ENCODE data around the gene PTPN3. TPM values are rescaled to one million over a fixed set of nuclear protein-coding genes. Genes with fewer than 3 reads are reported as not detected.

Gene PTPN3
- total RNA-seq, 2 experiments from 2014 or later, result 0.02 to 0.27 TPM

DNA sequence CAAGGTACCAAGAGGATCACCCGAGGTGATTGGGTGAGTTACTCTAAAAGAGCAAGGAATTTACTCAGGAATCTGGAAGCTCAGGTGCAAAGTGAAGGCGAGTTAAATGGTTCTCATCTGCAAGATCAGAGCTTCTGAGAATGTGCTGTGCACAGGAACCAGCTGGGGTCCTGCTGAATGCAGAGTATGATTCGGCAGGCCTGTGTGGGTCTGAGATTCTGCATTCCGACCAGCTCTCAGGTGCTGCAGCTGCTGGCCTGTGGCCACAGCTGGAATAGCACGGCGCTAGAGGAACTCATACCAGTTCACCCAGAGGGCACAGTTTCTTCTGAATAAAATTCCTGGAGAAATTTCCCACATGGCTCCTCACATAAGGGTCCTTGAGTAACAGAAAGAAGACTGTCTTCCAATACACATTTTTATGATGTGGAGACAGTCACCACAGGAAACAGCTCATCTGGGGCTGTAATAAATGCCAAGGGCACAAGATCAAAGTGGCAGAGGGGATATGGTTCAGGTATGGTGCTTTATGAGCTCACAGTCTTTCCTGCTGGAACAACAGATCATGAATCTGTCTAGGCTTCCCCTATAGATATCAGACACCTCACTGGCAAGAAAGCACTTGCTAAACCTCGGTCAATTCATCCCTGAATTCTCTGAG is 83.9 kb downstream of the PTPN3 start:
- H3K27me3 Mint-ChIP-seq (ENCODE audit: low read depth), result peaks cover 27% of the 10 kb centered on the region
- no peak overlapping the region for H3K27ac Mint-ChIP-seq
- H3K36me3 Mint-ChIP-seq (ENCODE audit: low read depth), result no peaks in the 10 kb centered on the region
- H3K9me3 Mint-ChIP-seq, result no peaks in the 10 kb centered on the region
- H3K4me1 Mint-ChIP-seq (ENCODE audit: low read depth), result peaks cover 31% of the 10 kb centered on the region
- CTCF ChIA-PET, result interaction anchor here (0.5 to 0.6 kb wide), 3 partner anchors 56 to 557 kb away, joined by 3 to 7 read pairs (median 3); no protein-coding TSS in a partner anchor
- no peak for DNase-seq
- intact Hi-C loops (cut with micrococcal nuclease), result loop anchor here (10.0 kb wide), 3 partner anchors 471 to 731 kb away; no protein-coding TSS in a partner anchor
- H3K4me3 Mint-ChIP-seq, result no peak overlapping the region

DNA sequence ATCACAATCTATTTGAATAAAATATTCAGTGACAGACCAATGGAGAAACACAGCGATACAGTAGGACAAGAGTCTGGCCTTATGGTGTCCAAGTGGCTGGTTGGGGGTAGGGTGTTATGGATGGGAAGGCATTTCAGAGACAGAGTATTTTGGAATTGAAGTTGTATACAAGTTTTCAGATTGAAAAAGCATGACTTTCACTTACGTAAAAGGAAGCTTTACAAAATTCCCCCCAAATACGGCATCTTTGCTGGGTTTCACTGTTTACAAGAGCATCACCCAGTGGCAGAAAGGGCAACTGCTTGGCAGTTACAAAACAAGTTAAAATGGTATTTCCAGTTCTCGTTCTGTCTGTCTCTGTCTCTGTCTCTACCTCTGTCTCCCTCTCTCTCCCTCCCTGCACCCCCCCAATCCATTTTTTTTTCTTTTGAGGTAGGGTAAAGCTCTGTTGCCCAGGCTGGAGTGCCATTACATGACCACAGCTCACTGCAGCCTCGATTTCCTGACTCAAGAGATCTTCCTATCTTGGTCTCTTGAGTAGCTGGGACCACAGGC is 86.2 kb downstream of the PTPN3 start:
- peaks cover 31% of the 10 kb centered on the region for H3K4me1 Mint-ChIP-seq (ENCODE audit: low read depth)
- no peak overlapping the region for H3K4me3 Mint-ChIP-seq
- H3K27me3 Mint-ChIP-seq (ENCODE audit: low read depth), result peaks cover 22% of the 10 kb centered on the region
- no peaks in the 10 kb centered on the region for H3K36me3 Mint-ChIP-seq (ENCODE audit: low read depth)
- intact Hi-C loops (cut with micrococcal nuclease), result loop anchor here (1.0 to 10.0 kb wide), 13 partner anchors 11 to 733 kb away; partner anchors contain the start of genes ABITRAM, CTNNAL1, ELP1 and EPB41L4B
- no peaks in the 10 kb centered on the region for H3K9me3 Mint-ChIP-seq
- DNase-seq, result peak; percentile 72
- peak overlapping the region; percentile 69 for H3K27ac Mint-ChIP-seq
- CTCF ChIA-PET, result interaction anchor here (0.6 to 2.5 kb wide), 7 partner anchors 9 to 840 kb away, joined by 3 to 12 read pairs (median 5); no protein-coding TSS in a partner anchor

DNA sequence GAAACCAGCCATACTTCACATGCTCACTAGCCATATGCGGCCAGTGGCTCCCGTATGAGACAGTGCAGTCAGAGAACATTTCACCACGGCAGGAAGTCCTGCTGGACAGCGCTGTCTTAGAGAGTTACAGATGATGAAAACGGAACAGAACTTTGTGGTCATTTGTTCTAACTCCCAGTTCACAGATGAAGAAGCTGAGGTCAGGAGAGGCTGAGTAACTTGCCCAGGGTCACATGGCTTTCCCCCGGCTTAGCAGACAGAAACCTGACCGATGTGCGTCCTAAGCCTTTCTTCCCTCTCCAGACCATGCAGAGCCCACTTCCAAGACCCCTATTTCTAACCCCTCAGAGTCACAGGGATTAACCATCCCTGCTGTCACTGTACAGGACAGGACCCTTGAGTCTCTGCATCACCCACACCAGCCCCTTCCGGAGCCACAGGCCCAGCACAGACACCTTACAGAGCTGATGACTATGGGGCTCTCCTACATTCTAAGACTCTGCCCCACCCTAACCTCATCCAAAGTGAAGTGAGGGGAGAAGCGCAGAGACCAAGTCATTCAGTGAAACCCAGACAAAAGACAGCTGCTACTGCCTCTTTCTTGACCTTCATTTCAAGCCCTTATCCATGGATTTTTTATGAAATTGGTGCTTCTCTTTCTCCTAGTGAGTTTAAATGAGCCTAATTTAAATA is 86.9 kb downstream of the PTPN3 start:
- Mint-ChIP-seq H3K4me1 (ENCODE audit: low read depth) (peaks cover 26% of the 10 kb centered on the region), H3K36me3 (ENCODE audit: low read depth) (no peaks in the 10 kb centered on the region), H3K4me3 (no peak overlapping the region), H3K27me3 (ENCODE audit: low read depth) (peaks cover 22% of the 10 kb centered on the region), H3K9me3 (no peaks in the 10 kb centered on the region), H3K27ac (peak overlapping the region; percentile 74)
- CTCF ChIA-PET, result interaction anchor here (1.0 to 2.5 kb wide), 7 partner anchors 10 to 233 kb away, joined by 3 to 12 read pairs (median 6); no protein-coding TSS in a partner anchor
- intact Hi-C loops (cut with micrococcal nuclease), result loop anchor here (1.0 to 10.0 kb wide), 10 partner anchors 10 to 734 kb away; partner anchors contain the start of genes ABITRAM, CTNNAL1, ELP1 and EPB41L4B
- peak; percentile 35 for DNase-seq

DNA sequence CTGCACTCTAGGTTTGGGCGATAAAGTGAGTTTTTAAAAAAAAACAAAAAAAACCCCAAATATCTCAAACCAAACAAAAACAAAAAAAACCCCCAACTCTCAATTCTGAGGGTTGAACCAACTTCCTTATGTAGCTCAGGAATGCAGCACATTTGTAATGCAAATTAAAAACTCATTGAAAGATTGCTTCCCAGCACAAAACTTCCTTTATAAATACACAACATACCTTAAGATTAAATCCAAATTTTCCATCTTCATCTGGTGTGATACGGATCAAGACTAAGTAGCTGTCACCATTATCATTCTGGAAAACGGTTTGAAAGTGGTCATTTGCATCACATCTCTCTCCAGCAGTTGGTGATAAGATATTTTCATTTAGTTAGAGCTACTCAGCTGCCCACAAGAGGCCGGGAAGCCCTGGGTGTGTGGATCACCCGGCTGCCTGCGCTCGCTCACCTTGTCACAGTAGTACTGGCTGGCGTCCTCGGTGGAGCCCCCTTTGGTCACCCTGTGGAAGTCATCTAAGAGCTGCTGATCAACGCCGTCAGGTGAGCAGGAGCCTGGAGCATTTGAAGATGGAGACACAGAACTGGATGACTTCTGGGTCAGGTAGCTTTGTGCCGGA is 88.2 kb downstream of the PTPN3 start:
- CTCF ChIA-PET, result interaction anchor here (0.6 to 2.5 kb wide), 6 partner anchors 8 to 73 kb away, joined by 3 to 12 read pairs (median 6); no protein-coding TSS in a partner anchor
- no peak overlapping the region for H3K27ac Mint-ChIP-seq
- H3K4me3 Mint-ChIP-seq, result no peak overlapping the region
- peak; percentile 57 for DNase-seq
- intact Hi-C loops (cut with micrococcal nuclease), result loop anchor here (2.0 to 10.0 kb wide), 9 partner anchors 59 to 1925 kb away; partner anchors contain the start of genes ABITRAM, CTNNAL1, ELP1 and EPB41L4B
- H3K36me3 Mint-ChIP-seq (ENCODE audit: low read depth), result no peaks in the 10 kb centered on the region
- peaks cover 16% of the 10 kb centered on the region for H3K27me3 Mint-ChIP-seq (ENCODE audit: low read depth)
- H3K4me1 Mint-ChIP-seq (ENCODE audit: low read depth), result peaks cover 15% of the 10 kb centered on the region
- H3K9me3 Mint-ChIP-seq, result no peaks in the 10 kb centered on the region

DNA sequence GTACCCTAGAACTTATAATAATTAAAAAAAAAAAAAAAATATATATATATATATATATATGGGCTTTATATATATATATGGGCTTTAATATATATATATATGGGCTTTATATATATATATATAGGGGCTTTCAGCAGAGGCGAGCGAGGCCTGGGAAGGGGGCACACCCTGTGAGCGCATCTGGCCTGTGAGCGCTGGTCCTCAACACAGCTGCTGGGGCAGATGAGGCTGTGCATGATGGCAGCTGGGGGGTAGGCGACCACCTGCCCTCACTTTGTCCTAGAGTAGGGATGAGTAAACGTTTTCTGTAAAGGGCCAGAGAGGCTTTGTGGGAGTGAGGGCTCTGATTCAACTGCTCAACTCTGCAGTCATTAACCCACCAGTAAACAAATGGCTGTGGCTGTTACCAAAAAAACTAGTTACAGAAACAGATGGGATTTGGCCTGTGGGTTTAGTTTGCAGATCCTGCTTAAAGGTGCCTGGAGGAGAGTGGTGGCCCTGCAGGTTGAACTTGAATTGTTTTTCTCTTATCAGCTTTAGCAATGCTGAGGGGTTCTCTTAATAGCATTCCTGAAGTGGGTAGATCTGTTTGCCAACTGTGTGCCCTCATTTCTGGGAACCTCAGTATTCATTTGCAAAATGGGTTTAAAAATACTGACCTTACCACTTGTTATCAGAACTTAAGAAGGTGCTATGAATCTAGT is 89.2 kb downstream of the PTPN3 start:
- DNase-seq, result no peak
- no peaks in the 10 kb centered on the region for H3K36me3 Mint-ChIP-seq (ENCODE audit: low read depth)
- H3K4me1 Mint-ChIP-seq (ENCODE audit: low read depth), result peaks cover 11% of the 10 kb centered on the region
- intact Hi-C loops (cut with micrococcal nuclease), result loop anchor here (10.0 kb wide), 1 partner anchor 1924 kb away; the partner anchor contains the start of gene KLF4
- peaks cover 16% of the 10 kb centered on the region for H3K27me3 Mint-ChIP-seq (ENCODE audit: low read depth)
- CTCF ChIA-PET, result interaction anchor here (1.2 kb wide), 1 partner anchor 66 kb away, joined by 3 read pairs; no protein-coding TSS in a partner anchor
- no peaks in the 10 kb centered on the region for H3K9me3 Mint-ChIP-seq
- H3K27ac Mint-ChIP-seq, result no peak overlapping the region
- no peak overlapping the region for H3K4me3 Mint-ChIP-seq

DNA sequence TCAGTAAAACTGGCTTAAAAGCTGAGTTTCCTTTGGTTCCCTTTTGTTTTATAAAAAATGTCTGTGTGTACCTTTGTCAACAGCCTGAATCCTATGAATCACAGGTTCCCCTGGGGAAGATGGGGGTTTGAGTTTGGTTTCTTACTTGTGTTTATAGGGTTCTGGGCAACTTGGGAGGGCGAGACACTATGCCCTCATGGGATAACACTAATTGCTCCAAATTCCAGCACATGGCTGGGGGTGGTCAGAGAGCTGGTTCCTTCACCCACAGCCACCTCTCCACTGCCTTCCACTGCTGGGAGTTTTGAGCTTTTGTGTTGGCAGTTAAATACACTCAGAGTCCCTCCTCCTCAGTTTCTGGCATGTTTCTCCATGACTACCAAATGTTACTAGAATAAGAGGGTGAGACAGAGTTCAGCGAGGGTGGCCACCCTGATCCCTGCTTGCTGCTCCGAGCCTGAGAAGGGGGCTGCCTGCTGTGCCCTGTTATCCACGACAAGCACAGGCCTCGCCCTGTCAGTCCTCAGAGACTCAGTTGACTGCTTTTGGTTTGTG is 94.3 kb downstream of the PTPN3 start:
- Mint-ChIP-seq H3K27ac (no peak overlapping the region), H3K36me3 (ENCODE audit: low read depth) (no peaks in the 10 kb centered on the region), H3K4me1 (ENCODE audit: low read depth) (peaks cover 8% of the 10 kb centered on the region), H3K9me3 (no peaks in the 10 kb centered on the region), H3K4me3 (no peak overlapping the region), H3K27me3 (ENCODE audit: low read depth) (peaks cover 14% of the 10 kb centered on the region)
- intact Hi-C loops (cut with micrococcal nuclease), result loop anchor here (10.0 kb wide), 1 partner anchor 1919 kb away; the partner anchor contains the start of gene KLF4
- DNase-seq, result no peak
- CTCF ChIA-PET, result no interaction called here

DNA sequence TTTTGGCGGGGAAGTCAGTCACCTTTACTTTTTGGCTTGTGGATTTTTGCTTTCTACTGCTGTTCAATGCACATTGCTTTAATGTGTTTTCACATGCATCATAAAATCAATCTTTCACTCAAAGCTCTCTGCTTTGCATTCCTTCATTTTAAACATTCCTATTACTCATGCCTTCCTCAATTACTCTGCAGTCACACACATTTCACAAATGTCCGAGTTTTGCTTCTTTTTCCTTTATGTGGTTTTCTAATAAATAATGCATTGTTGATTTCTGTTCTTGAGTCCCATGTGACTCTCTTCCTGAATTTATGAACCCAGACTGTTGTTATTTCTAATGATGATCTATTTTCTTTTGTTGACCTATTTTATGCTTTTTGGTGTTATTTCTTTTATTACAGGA is 95.0 kb downstream of the PTPN3 start:
- H3K4me1 Mint-ChIP-seq (ENCODE audit: low read depth), result peaks cover 8% of the 10 kb centered on the region
- no peaks in the 10 kb centered on the region for H3K36me3 Mint-ChIP-seq (ENCODE audit: low read depth)
- CTCF ChIA-PET, result no interaction called here
- no peak overlapping the region for H3K4me3 Mint-ChIP-seq
- peaks cover 16% of the 10 kb centered on the region for H3K27me3 Mint-ChIP-seq (ENCODE audit: low read depth)
- H3K9me3 Mint-ChIP-seq, result no peaks in the 10 kb centered on the region
- intact Hi-C loops (cut with micrococcal nuclease), result loop anchor here (10.0 kb wide), 1 partner anchor 1918 kb away; the partner anchor contains the start of gene KLF4
- no peak overlapping the region for H3K27ac Mint-ChIP-seq
- no peak for DNase-seq

DNA sequence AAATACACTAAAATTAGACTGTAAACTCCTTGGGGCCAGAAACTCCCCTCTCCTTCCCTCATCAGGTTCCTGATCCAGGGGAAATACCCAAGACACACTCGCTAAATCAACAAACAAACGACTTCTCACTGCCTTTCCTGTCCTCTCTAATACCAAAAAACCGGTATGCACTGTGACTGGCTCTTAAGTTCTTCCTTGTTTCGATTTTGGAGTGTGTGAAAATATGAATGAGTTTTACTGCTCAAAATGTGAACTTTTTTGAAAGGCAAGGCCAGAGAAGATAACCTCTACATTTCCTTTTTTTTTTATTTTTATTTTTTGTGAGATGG is 96.2 kb downstream of the PTPN3 start:
- H3K36me3 Mint-ChIP-seq (ENCODE audit: low read depth), result no peaks in the 10 kb centered on the region
- H3K27ac Mint-ChIP-seq, result no peak overlapping the region
- no peaks in the 10 kb centered on the region for H3K9me3 Mint-ChIP-seq
- H3K27me3 Mint-ChIP-seq (ENCODE audit: low read depth), result peaks cover 16% of the 10 kb centered on the region
- intact Hi-C loops (cut with micrococcal nuclease), result loop anchor here (1.0 to 10.0 kb wide), 3 partner anchors 9 to 1917 kb away; partner anchors contain the start of gene KLF4
- no peak for DNase-seq
- no peak overlapping the region for H3K4me3 Mint-ChIP-seq
- peaks cover 8% of the 10 kb centered on the region for H3K4me1 Mint-ChIP-seq (ENCODE audit: low read depth)
- CTCF ChIA-PET, result interaction anchor here (1.6 kb wide), 1 partner anchor 8 kb away, joined by 5 read pairs; no protein-coding TSS in a partner anchor

DNA sequence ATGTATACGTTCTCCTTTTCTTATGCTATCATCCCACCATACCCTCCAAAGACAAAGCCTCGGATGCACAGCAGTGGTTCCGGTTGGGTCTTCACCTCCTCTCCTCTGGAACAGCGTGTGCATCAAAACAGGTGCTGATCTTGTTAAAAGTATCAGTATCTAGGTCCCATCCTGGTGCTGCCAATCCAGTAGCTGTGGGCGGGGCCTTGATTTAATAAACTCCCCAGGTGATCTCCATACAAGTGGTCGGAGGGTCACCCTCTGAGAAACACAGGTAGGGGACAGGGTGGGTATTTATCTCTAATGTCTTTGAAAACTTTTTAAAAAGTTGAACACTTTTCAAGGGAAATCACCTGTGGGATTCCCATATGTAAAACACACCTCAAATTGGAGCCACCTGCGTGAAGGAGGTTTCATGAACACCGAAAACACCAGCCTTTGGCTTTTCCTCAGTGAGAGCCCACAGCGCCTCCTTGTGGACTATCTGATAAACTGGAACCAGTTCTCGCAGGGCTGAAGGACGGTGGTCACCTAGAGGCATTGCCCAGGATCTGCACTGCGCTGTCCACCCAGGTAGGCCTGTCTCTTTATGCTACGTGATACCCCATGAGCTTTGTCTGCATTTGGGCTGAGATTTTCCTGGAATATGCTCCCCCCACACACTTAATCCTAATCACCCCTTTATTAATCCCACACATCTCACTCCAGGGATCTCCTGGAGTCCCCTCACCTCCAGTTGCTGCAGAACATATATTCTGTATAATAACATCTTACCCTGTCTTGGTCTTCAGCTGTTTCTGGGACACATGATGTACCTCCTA is 96.7 kb downstream of the PTPN3 start:
- intact Hi-C loops (cut with micrococcal nuclease), result loop anchor here (1.0 to 10.0 kb wide), 3 partner anchors 10 to 1917 kb away; partner anchors contain the start of gene KLF4
- peak; percentile 75 for DNase-seq

DNA sequence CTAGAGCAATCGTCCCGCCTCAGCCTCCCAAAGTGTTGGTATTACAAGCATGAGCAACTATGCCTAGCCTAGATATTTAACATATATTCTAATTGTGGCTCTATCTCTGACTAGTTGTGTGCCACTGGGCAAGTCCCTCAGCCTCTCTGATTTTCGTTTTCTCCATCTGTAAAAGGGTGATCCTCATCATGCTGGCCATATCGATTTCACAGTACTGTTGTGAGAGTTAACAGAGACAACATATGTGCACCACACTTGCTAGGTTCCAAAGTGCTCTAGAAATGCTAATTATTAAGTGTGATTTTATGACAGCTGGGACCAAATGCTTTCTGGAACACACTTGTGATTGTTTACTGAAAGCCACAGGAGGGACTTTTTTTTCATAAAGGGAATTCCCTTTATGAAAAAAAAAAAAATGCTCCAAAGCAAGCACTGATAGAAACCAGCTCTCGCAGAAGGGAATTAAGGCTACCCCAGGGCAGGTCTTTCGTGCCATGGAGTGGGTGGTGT is 98.8 kb downstream of the PTPN3 start:
- no peaks in the 10 kb centered on the region for H3K9me3 Mint-ChIP-seq
- CTCF ChIA-PET, result interaction anchor here (0.6 to 1.9 kb wide), 5 partner anchors 11 to 41 kb away, joined by 3 to 6 read pairs (median 4); no protein-coding TSS in a partner anchor
- intact Hi-C loops (cut with micrococcal nuclease), result no loop called here

More for the DNA sequence above, 96.7 kb downstream of the PTPN3 start:
- Mint-ChIP-seq H3K27ac (no peak overlapping the region), H3K4me1 (ENCODE audit: low read depth) (peaks cover 8% of the 10 kb centered on the region), H3K9me3 (no peaks in the 10 kb centered on the region), H3K36me3 (ENCODE audit: low read depth) (no peaks in the 10 kb centered on the region), H3K4me3 (no peak overlapping the region), H3K27me3 (ENCODE audit: low read depth) (peaks cover 20% of the 10 kb centered on the region)
- CTCF ChIA-PET, result interaction anchor here (1.6 to 1.9 kb wide), 2 partner anchors 9 to 39 kb away, joined by 4 to 5 read pairs; no protein-coding TSS in a partner anchor

More for the DNA sequence above, 98.8 kb downstream of the PTPN3 start:
- Mint-ChIP-seq H3K27me3 (ENCODE audit: low read depth) (peaks cover 24% of the 10 kb centered on the region), H3K4me1 (ENCODE audit: low read depth) (peaks cover 8% of the 10 kb centered on the region), H3K27ac (no peak overlapping the region), H3K36me3 (ENCODE audit: low read depth) (no peaks in the 10 kb centered on the region), H3K4me3 (no peak overlapping the region)
- DNase-seq, result no peak

Measured in activated naive CD4-positive, alpha-beta T cell treated with anti-CD3 and anti-CD28 coated beads for 36 hours (primary cell).